Esophagus (tissue), 2 donors: ENCODE data around the gene ABCC8. TPM values are rescaled to one million over a fixed set of nuclear protein-coding genes. Genes with fewer than 3 reads are reported as not detected.
A peak's percentile ranks its signal among the peaks of the same experiment; 100 is the strongest.

ENCODE experiments used
- H3K27ac ChIP-seq, 2 donors: one replicate each; pipeline ENCODE4 v1.5.1; 2013; ENCODE audit warnings: low read depth in 2 of 2, mild to moderate bottlenecking in 2 of 2, inconsistent platforms in 1 of 2, low read length in 1 of 2, moderate library complexity in 1 of 2
- H3K27me3 ChIP-seq, 2 donors: one replicate each; pipeline ENCODE4 v1.6.1; 2013; ENCODE audit warnings: low read length in 2 of 2, control low read depth in 1 of 2, mild to moderate bottlenecking in 1 of 2; ENCODE audit not compliant: insufficient read depth in 2 of 2, control insufficient read depth in 1 of 2
- H3K36me3 ChIP-seq, 2 donors: one replicate each; pipeline ENCODE4 v1.6.1; 2013; ENCODE audit warnings: low read length in 1 of 2; ENCODE audit not compliant: control insufficient read depth in 2 of 2, insufficient read depth in 2 of 2
- H3K4me1 ChIP-seq, 2 donors: one replicate each; pipeline ENCODE4 v1.6.1; 2013; ENCODE audit warnings: low read length in 1 of 2; ENCODE audit not compliant: control insufficient read depth in 2 of 2, insufficient read depth in 2 of 2
- H3K4me3 ChIP-seq, 2 donors: one replicate each; pipeline ENCODE4 v1.5.1; 2013; ENCODE audit warnings: low read length in 2 of 2, mild to moderate bottlenecking in 2 of 2, low read depth in 1 of 2, moderate library complexity in 1 of 2
- H3K9me3 ChIP-seq, 2 donors: one replicate each; pipeline ENCODE4 v1.6.1; 2013; ENCODE audit warnings: mild to moderate bottlenecking in 2 of 2, low read depth in 1 of 2, low read length in 1 of 2, moderate library complexity in 1 of 2; ENCODE audit not compliant: control insufficient read depth in 2 of 2, insufficient read depth in 1 of 2
- WGBS, 2 donors: extraction: QIAGEN DNeasy Blood & Tissue Kit; methylation state at CpG; one replicate each; pipeline ENCODE4 v1.1.7; 2013; 5-methylcytosine and 5-hydroxymethylcytosine counted together
- polyA plus RNA-seq, 2 donors: library from polyadenylated mRNA; stranded (reverse); fragments of 200-250 nt; gene quantifications; one replicate each; pipeline ENCODE4 v1.2.3, GENCODE V29; 2013
- donor health status: healthy with polysubstance abuse.
- donor health status: Bipolar disorder and iron deficiency.

ABCC8 gene
- under 1 TPM; 0.10 to 0.29 TPM for polyA plus RNA-seq

GRCh38 chr11:17476317-17477083, at the start of gene ABCC8:
TSS of gene ABCC8 (minus strand) at chr11:17476845. CDS start at chr11:17476776, 69 bp downstream.
- Histone ChIP-seq H3K4me1 (peaks cover 3 to 5% of the 10 kb centered on the region in 2 donors), H3K9me3 (no peaks in the 10 kb centered on the region), H3K36me3 (no peaks in the 10 kb centered on the region), H3K27ac (no peak within 1 kb of the TSS), H3K4me3 (peak within 1 kb of the TSS in 1 of 2 donors; percentile 17), H3K27me3 (peaks cover 0 to 13% of the 10 kb centered on the region in 2 donors)
- WGBS, 2 donors = 1 to 2% methylated on average over 63 to 80 of the region's 80 CpGs

DNA sequence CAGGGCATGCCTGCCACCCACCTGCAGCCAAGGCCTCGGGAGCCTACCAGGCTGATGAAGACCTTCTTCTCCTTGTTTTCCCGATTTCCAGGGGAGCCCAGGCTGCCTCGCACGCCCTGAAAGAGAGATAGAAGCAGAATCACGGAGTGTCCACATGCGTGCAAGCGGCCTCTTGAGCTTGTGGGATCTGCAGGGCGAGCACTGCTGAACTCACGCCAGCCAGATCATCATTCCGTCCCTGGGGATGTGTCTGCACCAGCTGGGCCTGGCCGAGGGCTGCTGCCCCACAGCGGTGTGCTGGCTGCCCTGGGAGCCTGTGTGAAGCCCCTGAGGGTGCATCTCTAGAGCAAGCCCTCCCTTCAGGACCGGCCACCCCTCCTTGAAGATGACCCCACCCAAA, 49.7 kb upstream of the ABCC8 start:
- no peaks in the 10 kb centered on the region for H3K9me3 ChIP-seq
- no peaks in the 10 kb centered on the region for H3K36me3 ChIP-seq
- WGBS, 2 donors = 74 to 84% methylated on average over 13 of the region's 13 CpGs
- H3K27ac ChIP-seq = no peak overlapping the region
- H3K4me3 ChIP-seq = no peak overlapping the region
- peaks cover 0 to 2% of the 10 kb centered on the region in 2 donors for H3K4me1 ChIP-seq
- no peaks in the 10 kb centered on the region for H3K27me3 ChIP-seq

- Histone ChIP-seq H3K36me3 (no peaks in the 10 kb centered on the region), H3K27ac (no peak overlapping the region), H3K27me3 (no peaks in the 10 kb centered on the region), H3K4me1 (no peaks in the 10 kb centered on the region), H3K9me3 (no peaks in the 10 kb centered on the region), H3K4me3 (no peak overlapping the region)
- WGBS, 2 donors = 75 to 84% methylated on average over 4 of the region's 4 CpGs
Observed at GRCh38 chr11:17525570-17525969, 48.9 kb upstream of the ABCC8 start.

GRCh38 chr11:17524221-17524620, 47.6 kb upstream of the ABCC8 start:
- H3K4me3 ChIP-seq = no peak overlapping the region
- no peaks in the 10 kb centered on the region for H3K4me1 ChIP-seq
- 90 to 92% methylated on average over 9 of the region's 9 CpGs for WGBS, 2 donors
- H3K27ac ChIP-seq = no peak overlapping the region
- H3K9me3 ChIP-seq = no peaks in the 10 kb centered on the region
- no peaks in the 10 kb centered on the region for H3K36me3 ChIP-seq
- H3K27me3 ChIP-seq = no peaks in the 10 kb centered on the region

GRCh38 chr11:17522655-17523054, 46.0 kb upstream of the ABCC8 start:
- Histone ChIP-seq H3K4me1 (no peaks in the 10 kb centered on the region), H3K9me3 (no peaks in the 10 kb centered on the region), H3K4me3 (no peak overlapping the region), H3K36me3 (no peaks in the 10 kb centered on the region), H3K27ac (no peak overlapping the region), H3K27me3 (no peaks in the 10 kb centered on the region)
- WGBS, 2 donors = 79 to 84% methylated on average over 17 of the region's 17 CpGs

DNA sequence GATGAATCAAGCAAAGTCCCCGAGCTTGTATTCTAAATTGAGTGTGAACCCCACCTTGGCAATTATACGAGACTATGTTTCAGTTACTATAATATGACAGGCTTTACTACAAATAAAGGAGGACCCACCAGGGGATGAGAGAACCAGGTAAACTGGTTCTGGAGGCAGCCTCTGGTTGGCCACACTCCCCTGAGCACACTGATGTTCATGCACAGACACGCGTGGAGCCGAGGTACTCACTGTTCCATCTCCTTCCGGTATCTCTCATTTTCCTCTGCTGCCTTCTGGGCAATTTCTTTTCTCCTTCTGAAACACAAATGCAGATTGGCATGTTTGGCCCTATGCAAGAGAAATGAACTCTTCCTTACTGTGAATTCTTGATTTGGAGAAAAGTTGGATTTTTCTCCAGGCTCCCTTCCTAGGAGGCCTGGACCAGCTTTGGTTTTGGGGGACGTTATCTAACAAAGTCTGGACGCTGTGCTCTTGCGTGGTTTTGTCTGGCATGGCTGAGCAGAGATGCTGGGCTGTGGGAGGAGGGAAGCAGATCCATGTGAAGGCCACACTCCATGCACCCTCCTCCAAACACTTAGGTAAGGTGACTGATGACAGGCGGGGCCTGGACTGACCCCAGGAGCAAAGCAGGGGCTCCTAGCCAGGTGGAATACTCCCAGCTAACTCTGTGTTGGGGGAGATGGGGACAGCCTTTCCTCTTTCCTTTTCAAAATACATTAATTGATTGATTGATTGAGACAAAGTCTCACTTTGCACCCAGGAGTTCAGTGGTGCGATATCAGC, 44.7 kb upstream of the ABCC8 start:
- Histone ChIP-seq H3K27ac (no peak overlapping the region), H3K36me3 (no peaks in the 10 kb centered on the region), H3K9me3 (no peaks in the 10 kb centered on the region), H3K4me3 (no peak overlapping the region), H3K27me3 (no peaks in the 10 kb centered on the region), H3K4me1 (no peaks in the 10 kb centered on the region)
- WGBS, 2 donors = 65 to 79% methylated on average over 11 of the region's 11 CpGs

GRCh38 chr11:17519061-17519885, 42.6 kb upstream of the ABCC8 start:
- WGBS, 2 donors = 75 to 79% methylated on average over 7 of the region's 7 CpGs
- Histone ChIP-seq H3K4me3 (no peak overlapping the region), H3K27me3 (no peaks in the 10 kb centered on the region), H3K27ac (no peak overlapping the region), H3K4me1 (no peaks in the 10 kb centered on the region), H3K9me3 (no peaks in the 10 kb centered on the region), H3K36me3 (no peaks in the 10 kb centered on the region)

GRCh38 chr11:17518366-17518765, 41.7 kb upstream of the ABCC8 start:
- H3K27ac ChIP-seq = no peak overlapping the region
- H3K4me3 ChIP-seq = no peak overlapping the region

DNA sequence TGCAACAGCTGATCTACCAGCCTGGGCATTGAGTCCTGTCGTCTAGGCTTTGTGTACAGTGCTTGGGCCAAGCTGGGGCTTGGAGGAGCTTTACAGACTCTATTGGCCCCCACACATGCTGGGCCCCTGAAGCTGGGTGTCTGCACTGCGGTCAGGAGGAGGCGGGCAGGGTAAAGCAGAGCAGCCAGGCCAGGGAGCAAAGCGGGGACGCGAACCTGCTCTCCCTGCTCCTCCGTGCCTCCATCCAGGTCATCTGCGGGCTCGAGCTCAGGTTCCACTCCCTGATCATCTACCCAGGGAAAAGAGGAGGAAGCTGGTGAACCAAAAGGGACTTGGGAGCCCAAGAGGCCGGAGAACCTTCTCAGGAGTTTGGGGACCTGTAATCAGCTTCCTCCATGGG, 40.5 kb upstream of the ABCC8 start:
- Histone ChIP-seq H3K27me3 (no peaks in the 10 kb centered on the region), H3K4me3 (no peak overlapping the region), H3K4me1 (no peaks in the 10 kb centered on the region), H3K27ac (no peak overlapping the region), H3K36me3 (no peaks in the 10 kb centered on the region), H3K9me3 (no peaks in the 10 kb centered on the region)
- 90 to 91% methylated on average over 10 of the region's 10 CpGs for WGBS, 2 donors

More at GRCh38 chr11:17518366-17518765, 41.7 kb upstream of the ABCC8 start:
- Histone ChIP-seq H3K4me1 (no peaks in the 10 kb centered on the region), H3K27me3 (no peaks in the 10 kb centered on the region), H3K9me3 (no peaks in the 10 kb centered on the region), H3K36me3 (no peaks in the 10 kb centered on the region)
- WGBS, 2 donors = 84 to 87% methylated on average over 2 of the region's 2 CpGs
